ENCODE data around the gene PDAP1.
"Not testable (repeated sequence)": the region's sequence is repeated elsewhere in the genome, so short reads cannot be mapped to it uniquely, and the experiment has no call there.

The PDAP1 gene

DNA sequence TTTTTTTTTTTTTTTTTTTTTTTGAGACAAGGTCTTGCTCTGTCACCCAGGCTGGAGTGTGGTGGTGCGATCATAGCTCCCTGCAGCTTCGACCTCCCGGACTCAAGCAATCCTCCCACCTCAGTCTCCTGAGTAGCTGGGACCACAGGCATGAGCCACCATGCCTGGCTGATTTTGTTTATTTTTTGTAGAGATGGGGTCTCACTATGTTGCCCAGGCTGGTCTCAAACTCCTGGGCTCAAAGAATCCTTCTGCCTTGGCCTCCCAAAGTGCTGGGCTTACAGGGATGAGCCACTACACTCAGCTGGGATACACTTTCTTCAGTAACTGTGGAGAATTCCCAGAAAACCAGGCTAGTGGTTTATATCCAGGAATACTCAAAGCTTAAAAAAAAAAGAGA, 57.8 kb downstream of the PDAP1 start:
- not testable (repeated sequence) for DNase-seq (ENCODE audit: low spot score)

All from HuH-7.5 (cell line).